Adrenal gland (tissue), 12 donors: ENCODE data around the gene HS3ST4. TPM values are rescaled to one million over a fixed set of nuclear protein-coding genes. Genes with fewer than 3 reads are reported as not detected.

Source experiments
- DNase-seq, 7 donors: peaks; one replicate each; pipeline ENCODE4 v3.0.0-alpha.2; 2019 to 2020
- H3K27ac ChIP-seq, 5 donors: fragments of 200-600 bp; sonication (generic) in 4 of 5; 1 replicate in 3 of 5; 2 replicates in 2 of 5; pipeline versions ENCODE4 v1.5.1 to v1.8.0; 2016 to 2020; ENCODE audit warnings: mild to moderate bottlenecking in 1 of 5
- H3K27me3 ChIP-seq: fragments of 200-600 bp; 2 replicates; pipeline ENCODE4 v1.8.0; 2021
- H3K36me3 ChIP-seq, 2 donors: fragments of 200-600 bp; replicated peaks in 1 of 2; 1 replicate in 1 of 2; 2 replicates in 1 of 2; pipeline versions ENCODE4 v1.5.1 to v1.8.0; 2018 to 2022
- H3K4me1 ChIP-seq, 2 donors: fragments of 200-600 bp; replicated peaks in 1 of 2; 1 replicate in 1 of 2; 2 replicates in 1 of 2; pipeline versions ENCODE4 v1.5.1 to v1.8.0; 2018 to 2021
- H3K4me3 ChIP-seq, 4 donors: fragments of 200-600 bp; sonication (generic) in 3 of 4; one replicate each; pipeline ENCODE4 v1.5.1; 2016 to 2018
- H3K9me3 ChIP-seq, 3 donors: fragments of 200-600 bp; sonication (generic) in 1 of 3; replicated peaks in 1 of 3; 1 replicate in 2 of 3; 2 replicates in 1 of 3; pipeline versions ENCODE4 v1.5.1 to v1.8.0; 2016 to 2021
- POLR2A ChIP-seq, 2 donors: fragments of 450-650 bp; IDR thresholded peaks; one replicate each; pipeline ENCODE4 v1.6.1; 2017; ENCODE audit warnings: antibody characterized with exemption in 2 of 2, mild to moderate bottlenecking in 2 of 2, moderate library complexity in 1 of 2
- WGBS, 4 donors: extraction: QIAGEN DNeasy Blood & Tissue Kit in 2 of 4; methylation state at CpG; one replicate each; pipeline versions ENCODE4 v1.1.5 to v1.1.7; 2013 to 2017; 5-methylcytosine and 5-hydroxymethylcytosine counted together
- intact Hi-C, 2 donors: fragments of 100-400 bp; cut with DNase I; formaldehyde crosslinking; loops; one replicate each; pipeline versions ENCODE4 v1.14.1 to v1.15.0; 2022 to 2023
- polyA plus RNA-seq, 3 donors: library from polyadenylated mRNA; stranded (reverse); fragments of 200-250 nt in 2 of 3; fragments of 350-450 nt in 1 of 3; fragmentation: Illumina TruSeq in 1 of 3; extraction: RNeasy Lipid Tissue Mini Kit (QIAGEN cat#74804) in 1 of 3; gene quantifications; one replicate each; pipeline ENCODE4 v1.2.3, GENCODE V29; 2013 to 2014
- total RNA-seq, 9 donors: library from RNA; depleted of rRNA in 4 of 9; stranded (reverse); fragments of >200 nt in 4 of 9; fragments of 120-200 nt in 1 of 9; fragmentation: NEBNext Ultra II Directional in 1 of 9; extraction: Animal tissue kit (Norgen Biotek cat#: 25700) in 1 of 9; gene quantifications; one replicate each; pipeline versions ENCODE4 v1.1.0 to v1.2.4, GENCODE V29; 2013 to 2023
- TF ChIP-seq, protein P1 (sequence below), 6 experiments: fragments of 450-650 bp in 4 of 6; fragments of 200-600 bp in 2 of 6; sonication (generic) in 1 of 6; IDR thresholded peaks; 1 replicate in 5 of 6; 2 replicates in 1 of 6; pipeline versions ENCODE4 v1.5.1 to v1.8.0; 2016 to 2021; ENCODE audit warnings: antibody characterized with exemption in 6 of 6, mild to moderate bottlenecking in 2 of 6, moderate library complexity in 1 of 6
- donor health status: healthy with polysubstance abuse.
- donor health status: Bipolar disorder and iron deficiency.
- donor health status: DM: yes; HTN: yes; CAD: no.
- donor health status: DM: no; HTN: no; CAD: no.
- donor health status: DM: no; HTN: no; CAD: no.
- donor health status: DM: yes; HTN: yes; CAD: no.

HS3ST4 gene
- total and polyA plus RNA-seq, 12 donors: 0.06 to 0.18 (median 0.08) TPM; not detected in 9

DNA sequence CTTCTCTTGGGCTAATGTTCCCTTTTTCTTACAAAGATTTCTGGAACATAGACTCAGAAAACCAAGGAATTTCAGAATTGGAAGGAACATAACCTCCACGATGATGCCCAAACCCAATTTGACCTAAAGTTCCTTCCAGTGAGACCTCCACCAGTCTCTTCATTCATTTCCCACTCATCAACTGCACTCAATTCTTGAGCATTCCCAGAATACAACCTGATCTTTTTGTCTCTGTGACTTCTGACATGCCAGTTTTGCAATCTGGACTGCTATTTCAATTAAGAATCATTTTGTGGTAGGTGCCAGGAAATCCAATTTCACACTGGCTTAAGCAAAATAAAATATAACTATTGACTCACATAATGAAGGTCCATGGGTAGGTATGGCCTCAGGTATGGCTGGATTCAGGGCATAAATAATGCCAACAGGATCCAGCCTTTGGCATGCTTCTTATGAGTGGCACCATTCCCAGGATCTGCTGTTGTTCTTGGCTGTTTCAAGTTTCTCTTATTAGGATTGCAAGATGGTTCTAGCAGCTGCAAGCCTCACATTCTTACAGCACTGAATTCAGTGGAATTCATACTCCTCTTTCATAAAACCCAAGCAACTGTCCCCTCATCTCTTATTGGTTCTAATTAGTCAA is 184.3 kb downstream of the HS3ST4 start:
- WGBS, 4 donors: 60 to 79% (median 72%) methylated on average over 1 of the region's 1 CpG
- H3K4me1 ChIP-seq: no peaks in the 10 kb centered on the region
- no peak overlapping the region for H3K27ac ChIP-seq
- H3K9me3 ChIP-seq: no peaks in the 10 kb centered on the region
- no peak for TF ChIP-seq POLR2A (IDR thresholded peaks at IDR 0.05)
- intact Hi-C loops: no loop called here
- H3K27me3 ChIP-seq: no peaks in the 10 kb centered on the region
- H3K4me3 ChIP-seq: no peak overlapping the region
- no peaks in the 10 kb centered on the region for H3K36me3 ChIP-seq
- no peak for DNase-seq

DNA sequence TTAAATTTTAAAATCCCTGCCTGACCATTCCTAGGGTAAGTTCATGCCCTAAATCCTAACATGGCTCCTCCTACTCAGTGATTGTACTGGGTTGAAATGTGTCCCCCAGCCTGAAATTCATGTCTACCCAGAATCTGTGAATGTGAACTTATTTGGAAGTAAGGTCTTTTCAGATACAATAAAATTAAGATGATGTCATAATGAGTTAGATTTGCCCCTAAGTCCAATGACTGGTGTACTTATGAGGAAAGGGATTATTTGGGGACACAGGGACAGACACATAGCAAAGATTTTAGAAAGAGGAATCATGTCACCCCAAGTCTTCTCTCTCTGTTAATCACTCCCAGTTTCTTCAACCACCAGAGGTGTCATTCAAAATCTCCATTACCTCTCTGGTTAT is 185.3 kb downstream of the HS3ST4 start:
- Histone ChIP-seq H3K36me3 (no peaks in the 10 kb centered on the region), H3K9me3 (no peaks in the 10 kb centered on the region), H3K27me3 (no peaks in the 10 kb centered on the region), H3K27ac (no peak overlapping the region), H3K4me3 (no peak overlapping the region), H3K4me1 (no peaks in the 10 kb centered on the region)
- TF ChIP-seq, protein P1, sequence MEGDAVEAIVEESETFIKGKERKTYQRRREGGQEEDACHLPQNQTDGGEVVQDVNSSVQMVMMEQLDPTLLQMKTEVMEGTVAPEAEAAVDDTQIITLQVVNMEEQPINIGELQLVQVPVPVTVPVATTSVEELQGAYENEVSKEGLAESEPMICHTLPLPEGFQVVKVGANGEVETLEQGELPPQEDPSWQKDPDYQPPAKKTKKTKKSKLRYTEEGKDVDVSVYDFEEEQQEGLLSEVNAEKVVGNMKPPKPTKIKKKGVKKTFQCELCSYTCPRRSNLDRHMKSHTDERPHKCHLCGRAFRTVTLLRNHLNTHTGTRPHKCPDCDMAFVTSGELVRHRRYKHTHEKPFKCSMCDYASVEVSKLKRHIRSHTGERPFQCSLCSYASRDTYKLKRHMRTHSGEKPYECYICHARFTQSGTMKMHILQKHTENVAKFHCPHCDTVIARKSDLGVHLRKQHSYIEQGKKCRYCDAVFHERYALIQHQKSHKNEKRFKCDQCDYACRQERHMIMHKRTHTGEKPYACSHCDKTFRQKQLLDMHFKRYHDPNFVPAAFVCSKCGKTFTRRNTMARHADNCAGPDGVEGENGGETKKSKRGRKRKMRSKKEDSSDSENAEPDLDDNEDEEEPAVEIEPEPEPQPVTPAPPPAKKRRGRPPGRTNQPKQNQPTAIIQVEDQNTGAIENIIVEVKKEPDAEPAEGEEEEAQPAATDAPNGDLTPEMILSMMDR (IDR thresholded peaks at IDR 0.05): no peak
- TF ChIP-seq POLR2A (IDR thresholded peaks at IDR 0.05): no peak
- no peak for DNase-seq
- intact Hi-C loops: no loop called here

DNA sequence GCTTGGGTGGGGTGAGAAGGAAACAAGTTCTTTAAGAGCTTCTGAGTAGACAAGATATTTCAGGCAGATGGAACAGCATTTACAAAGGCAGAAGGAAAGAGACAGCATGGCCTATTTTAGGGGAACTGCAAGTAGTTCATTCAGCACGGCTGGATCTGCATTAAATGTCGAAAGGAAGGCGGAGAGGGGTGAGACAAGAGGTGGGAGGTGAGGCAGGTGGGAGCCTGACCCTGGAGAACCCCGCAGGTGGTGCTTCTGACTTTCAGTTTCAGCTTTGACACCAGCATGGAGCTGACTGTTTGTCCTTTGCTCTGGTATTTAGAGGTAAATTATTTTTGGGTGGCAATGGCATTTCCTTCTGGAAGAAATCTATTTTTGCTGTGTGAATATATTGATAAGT is 194.8 kb downstream of the HS3ST4 start:
- Histone ChIP-seq H3K9me3 (no peaks in the 10 kb centered on the region), H3K4me3 (no peak overlapping the region), H3K36me3 (no peaks in the 10 kb centered on the region), H3K4me1 (no peaks in the 10 kb centered on the region), H3K27ac (no peak overlapping the region), H3K27me3 (no peaks in the 10 kb centered on the region)
- DNase-seq: no peak
- WGBS, 4 donors: 65 to 86% (median 79%) methylated on average over 4 of the region's 4 CpGs
- TF ChIP-seq, protein P1 (IDR thresholded peaks at IDR 0.05): no peak
- TF ChIP-seq POLR2A (IDR thresholded peaks at IDR 0.05): no peak
- intact Hi-C loops: no loop called here

DNA sequence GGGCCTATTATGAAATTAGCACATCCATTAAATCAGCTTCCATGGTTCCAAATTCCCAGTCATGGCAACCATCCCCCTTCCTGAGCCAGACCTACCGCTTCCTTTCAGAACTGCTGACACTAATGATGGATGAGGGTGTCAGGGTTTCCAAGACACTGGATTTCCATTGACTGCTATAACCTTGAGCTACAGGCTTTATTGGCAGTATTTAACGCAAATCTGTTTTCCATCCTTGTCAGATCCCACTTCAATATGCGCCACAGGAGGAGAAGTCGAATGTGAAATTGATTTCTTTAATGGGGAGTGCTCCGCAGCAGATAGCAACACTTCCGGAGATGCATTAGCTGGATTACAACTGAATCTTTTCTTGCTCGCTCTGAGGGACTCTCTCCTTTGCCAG is 197.1 kb downstream of the HS3ST4 start:
- TF ChIP-seq, protein P1 (IDR thresholded peaks at IDR 0.05): no peak
- TF ChIP-seq POLR2A (IDR thresholded peaks at IDR 0.05): no peak
- no peak for DNase-seq
- Histone ChIP-seq H3K27ac (no peak overlapping the region), H3K4me3 (no peak overlapping the region), H3K27me3 (no peaks in the 10 kb centered on the region), H3K9me3 (no peaks in the 10 kb centered on the region), H3K4me1 (no peaks in the 10 kb centered on the region), H3K36me3 (no peaks in the 10 kb centered on the region)
- WGBS, 4 donors: 64 to 75% (median 69%) methylated on average over 7 of the region's 7 CpGs
- intact Hi-C loops: no loop called here

DNA sequence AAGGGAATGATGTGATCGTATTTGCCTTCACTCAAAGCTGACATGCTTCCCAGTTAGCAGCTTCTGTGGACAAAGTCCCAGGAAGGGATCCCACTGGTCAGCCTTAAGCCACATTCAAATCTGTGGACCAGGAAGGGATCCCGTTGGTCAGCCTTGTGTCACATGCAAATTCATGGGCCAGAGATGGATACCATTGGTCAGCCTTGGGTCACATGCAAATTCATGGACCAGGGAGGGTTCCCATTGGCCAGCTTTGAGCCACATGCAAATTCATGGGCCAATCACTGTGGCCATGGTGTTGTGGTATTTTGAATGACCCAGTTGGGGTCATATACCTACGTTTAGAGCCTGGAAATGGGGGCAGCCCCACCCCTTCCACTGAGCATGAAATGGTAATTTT is 201.6 kb downstream of the HS3ST4 start:
- Histone ChIP-seq H3K4me3 (no peak overlapping the region), H3K9me3 (no peaks in the 10 kb centered on the region), H3K27ac (no peak overlapping the region), H3K27me3 (no peaks in the 10 kb centered on the region), H3K4me1 (no peaks in the 10 kb centered on the region), H3K36me3 (no peaks in the 10 kb centered on the region)
- TF ChIP-seq, protein P1 (IDR thresholded peaks at IDR 0.05): no peak
- no peak for TF ChIP-seq POLR2A (IDR thresholded peaks at IDR 0.05)
- intact Hi-C loops: no loop called here
- no peak for DNase-seq
- WGBS, 4 donors: 47 to 69% (median 57%) methylated on average over 3 of the region's 3 CpGs
